Osteoblast (primary cell): ENCODE data around the gene RARG. TPM values are rescaled to one million over a fixed set of nuclear protein-coding genes. Genes with fewer than 3 reads are reported as not detected.

ENCODE experiments used
- DNase-seq: peaks from one replicate; pipeline ENCODE4 v3.0.0; 2011; ENCODE audit warnings: low spot score, mixed read lengths; ENCODE audit not compliant: insufficient read length; ENCODE audit errors: missing footprints
- H2AFZ ChIP-seq: 2 replicates; pipeline ENCODE4 v1.6.0; 2011; ENCODE audit warnings: mild to moderate bottlenecking, low read length
- H3K27ac ChIP-seq: 2 replicates; pipeline ENCODE4 v1.5.1; 2011; ENCODE audit warnings: mild to moderate bottlenecking, low read depth, low read length, moderate library complexity
- H3K27me3 ChIP-seq: 2 replicates; pipeline ENCODE4 v1.6.0; 2012; ENCODE audit warnings: mild to moderate bottlenecking, control low read depth, inconsistent platforms, low read length, moderate library complexity; ENCODE audit not compliant: insufficient read depth
- H3K36me3 ChIP-seq: 2 replicates; pipeline ENCODE4 v1.5.1; 2011; ENCODE audit warnings: mild to moderate bottlenecking, low read length, control low read depth, moderate library complexity; ENCODE audit not compliant: insufficient read depth
- H3K4me1 ChIP-seq: 2 replicates; pipeline ENCODE4 v1.5.1; 2011; ENCODE audit warnings: mild to moderate bottlenecking, low read length, control low read depth, moderate library complexity; ENCODE audit not compliant: insufficient read depth
- H3K4me2 ChIP-seq: 2 replicates; pipeline ENCODE4 v1.6.0; 2011; ENCODE audit warnings: mild to moderate bottlenecking, low read length; ENCODE audit not compliant: insufficient read depth
- H3K4me3 ChIP-seq: fragments of 200-600 bp; sonication (generic); 3 replicates; pipeline ENCODE4 v1.5.1; 2012; ENCODE audit warnings: mild to moderate bottlenecking, low read length, inconsistent platforms; ENCODE audit not compliant: insufficient read depth
- H3K79me2 ChIP-seq: 2 replicates; pipeline ENCODE4 v1.6.0; 2012; ENCODE audit warnings: mild to moderate bottlenecking, low read length, control low read depth, inconsistent platforms; ENCODE audit not compliant: insufficient read depth
- H3K9me3 ChIP-seq: 2 replicates; pipeline ENCODE4 v1.5.1; 2011; ENCODE audit warnings: low read depth, low read length, control low read depth
- H4K20me1 ChIP-seq: 2 replicates; pipeline ENCODE4 v1.6.0; 2012; ENCODE audit warnings: mild to moderate bottlenecking, low read length, control low read depth; ENCODE audit not compliant: insufficient read depth
- total RNA-seq: library from RNA; depleted of rRNA; stranded (reverse); fragments of >200 nt; gene quantifications from 2 replicates; pipeline ENCODE4 v1.2.3, GENCODE V29; 2012
- TF ChIP-seq, protein P1 (sequence below): IDR thresholded peaks from 2 replicates; pipeline ENCODE4 v1.5.1; 2011; ENCODE audit warnings: mild to moderate bottlenecking, low read depth, low read length, moderate library complexity; ENCODE audit errors: extremely low read depth

The RARG gene
- total RNA-seq, 1 donor, result 49.9 TPM

DNA sequence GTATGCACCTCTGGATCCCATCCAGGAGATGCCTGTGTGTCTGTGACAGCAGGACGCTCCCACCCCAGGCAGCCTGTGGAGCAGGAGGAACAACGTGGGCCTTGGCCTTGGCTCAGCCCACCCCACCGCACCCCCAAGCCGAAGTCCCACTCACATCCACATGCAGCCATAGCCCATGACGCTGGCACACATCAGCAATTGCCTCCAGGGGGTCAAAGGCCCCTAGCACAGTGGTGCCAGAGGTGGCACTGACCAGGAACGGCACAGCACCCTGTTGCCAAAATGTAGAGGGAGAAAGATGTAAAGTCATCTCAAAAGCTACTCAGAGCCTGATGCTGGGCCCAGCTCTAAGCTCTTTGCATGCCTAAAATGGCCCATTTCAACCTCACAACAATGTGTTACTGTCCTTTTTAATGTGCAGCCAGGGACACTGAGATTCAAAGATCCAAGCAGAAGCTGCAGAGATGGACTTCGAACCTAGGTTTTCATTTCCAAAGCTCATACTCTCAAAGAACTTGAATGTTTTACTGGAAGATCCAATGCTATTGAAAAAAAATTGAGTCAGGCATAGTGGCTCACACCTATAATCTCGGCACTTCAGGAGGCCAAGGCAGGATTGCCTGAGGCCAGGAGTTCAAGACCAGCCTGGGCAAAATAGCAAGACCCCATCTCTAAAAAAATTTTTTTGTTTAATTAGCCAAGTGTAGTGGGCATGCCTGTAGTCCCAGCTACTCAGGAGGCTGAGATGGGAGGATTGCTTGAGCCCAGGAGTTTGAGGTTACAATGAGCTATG, 70.7 kb downstream of the RARG start:
- Histone ChIP-seq H3K79me2 (no peaks in the 10 kb centered on the region), H4K20me1 (no peaks in the 10 kb centered on the region), H3K9me3 (no peaks in the 10 kb centered on the region), H2AFZ (no peak overlapping the region), H3K36me3 (no peaks in the 10 kb centered on the region), H3K4me2 (no peak overlapping the region), H3K4me1 (no peaks in the 10 kb centered on the region), H3K4me3 (no peak overlapping the region), H3K27me3 (no peaks in the 10 kb centered on the region), H3K27ac (no peak overlapping the region)
- DNase-seq, result no peak
- TF ChIP-seq, protein P1, sequence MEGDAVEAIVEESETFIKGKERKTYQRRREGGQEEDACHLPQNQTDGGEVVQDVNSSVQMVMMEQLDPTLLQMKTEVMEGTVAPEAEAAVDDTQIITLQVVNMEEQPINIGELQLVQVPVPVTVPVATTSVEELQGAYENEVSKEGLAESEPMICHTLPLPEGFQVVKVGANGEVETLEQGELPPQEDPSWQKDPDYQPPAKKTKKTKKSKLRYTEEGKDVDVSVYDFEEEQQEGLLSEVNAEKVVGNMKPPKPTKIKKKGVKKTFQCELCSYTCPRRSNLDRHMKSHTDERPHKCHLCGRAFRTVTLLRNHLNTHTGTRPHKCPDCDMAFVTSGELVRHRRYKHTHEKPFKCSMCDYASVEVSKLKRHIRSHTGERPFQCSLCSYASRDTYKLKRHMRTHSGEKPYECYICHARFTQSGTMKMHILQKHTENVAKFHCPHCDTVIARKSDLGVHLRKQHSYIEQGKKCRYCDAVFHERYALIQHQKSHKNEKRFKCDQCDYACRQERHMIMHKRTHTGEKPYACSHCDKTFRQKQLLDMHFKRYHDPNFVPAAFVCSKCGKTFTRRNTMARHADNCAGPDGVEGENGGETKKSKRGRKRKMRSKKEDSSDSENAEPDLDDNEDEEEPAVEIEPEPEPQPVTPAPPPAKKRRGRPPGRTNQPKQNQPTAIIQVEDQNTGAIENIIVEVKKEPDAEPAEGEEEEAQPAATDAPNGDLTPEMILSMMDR, result no peak

DNA sequence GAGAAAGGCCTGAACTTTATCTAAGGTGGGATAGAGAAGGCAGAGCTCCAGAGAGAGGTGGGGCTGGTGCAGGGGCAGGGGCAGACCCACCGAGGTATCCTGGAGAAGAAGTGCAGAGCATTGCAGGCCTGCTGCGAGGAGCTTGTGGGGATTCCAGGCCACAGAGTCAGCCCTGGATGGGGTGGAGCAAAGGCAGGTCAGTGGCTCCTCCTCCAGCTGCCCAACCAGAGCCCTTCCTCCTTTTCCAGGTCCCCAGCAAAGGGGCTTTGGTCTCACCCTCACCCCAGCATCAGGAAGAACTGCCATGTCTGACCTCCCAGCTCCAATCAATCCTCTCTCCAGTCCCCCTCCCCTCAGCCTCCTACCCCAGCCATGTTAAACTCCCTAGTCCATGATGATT, 71.3 kb downstream of the RARG start:
- peak; percentile 67 for DNase-seq
- Histone ChIP-seq H3K4me1 (no peaks in the 10 kb centered on the region), H3K27ac (no peak overlapping the region), H3K4me3 (no peak overlapping the region), H4K20me1 (no peaks in the 10 kb centered on the region), H3K36me3 (no peaks in the 10 kb centered on the region), H3K9me3 (no peaks in the 10 kb centered on the region), H3K79me2 (no peaks in the 10 kb centered on the region), H2AFZ (no peak overlapping the region), H3K4me2 (no peak overlapping the region), H3K27me3 (no peaks in the 10 kb centered on the region)
- TF ChIP-seq, protein P1, result no peak

Other genes starting within 250 kb of the RARG start
- 1,135 and 1,332 TPM in 2 replicates for gene EIF4B, start 225.8 kb downstream of the RARG start, total RNA-seq
- gene TNS2, start 182.1 kb downstream of the RARG start, total RNA-seq, result 72.0 and 76.0 TPM in 2 replicates
- 25.6 and 26.8 TPM in 2 replicates for gene SPRYD3, start 152.8 kb downstream of the RARG start, total RNA-seq
- 431 and 577 TPM in 2 replicates for gene IGFBP6, start 134.5 kb downstream of the RARG start, total RNA-seq
- not detected in 2 replicates for gene SOAT2, start 128.7 kb downstream of the RARG start, total RNA-seq
- gene ZNF740, start 51.5 kb downstream of the RARG start, total RNA-seq, result 14.7 and 19.5 TPM in 2 replicates
- gene CSAD, start 51.3 kb downstream of the RARG start, total RNA-seq, result 9.1 and 9.4 TPM in 2 replicates
- 0.88 and 1.1 TPM in 2 replicates for gene ITGB7, start 25.0 kb downstream of the RARG start, total RNA-seq
- 0.72 and 1.8 TPM in 2 replicates for gene ESPL1, start 36.1 kb upstream of the RARG start, total RNA-seq
- gene PFDN5, start 63.3 kb upstream of the RARG start, total RNA-seq, result 323 and 324 TPM in 2 replicates
- 32.9 and 34.2 TPM in 2 replicates for gene MYG1, start 67.5 kb upstream of the RARG start, total RNA-seq
- gene AAAS, start 89.4 kb upstream of the RARG start, total RNA-seq, result 37.4 and 39.8 TPM in 2 replicates
- not detected in 2 replicates for gene SP7, start 104.1 kb upstream of the RARG start, total RNA-seq
- gene SP1, start 148.0 kb upstream of the RARG start, total RNA-seq, result 50.3 and 56.0 TPM in 2 replicates
- not detected in 2 replicates for gene AMHR2, start 191.6 kb upstream of the RARG start, total RNA-seq
- 55.0 and 64.2 TPM in 2 replicates for gene PRR13, start 209.5 kb upstream of the RARG start, total RNA-seq
- 247 and 293 TPM in 2 replicates for gene PCBP2, start 219.9 kb upstream of the RARG start, total RNA-seq